Pancreas (tissue), 10 donors: ENCODE measurements around the gene ZNF638. TPM values are rescaled to one million over a fixed set of nuclear protein-coding genes. Genes with fewer than 3 reads are reported as not detected.

Experiments
- ATAC-seq, 4 donors: fragments of 200-7000 bp; cut with Tn5 transposase; one replicate each; pipeline versions ENCODE4 v1.8.0 to v1.9.1; 2020; ENCODE audit warnings: mild to moderate bottlenecking in 4 of 4, moderate library complexity in 4 of 4
- DNase-seq, 6 donors: peaks; one replicate each; pipeline ENCODE4 v3.0.0-alpha.2; 2020
- FAIRE-seq: peaks from 2 replicates; lab custom pipeline; 2012; peaks lifted over from hg19 to GRCh38; lab: Jason Lieb, UNC
- H3K27ac ChIP-seq, 4 donors: fragments of 200-600 bp; sonication (generic); 1 replicate in 3 of 4; 2 replicates in 1 of 4; pipeline versions ENCODE4 v1.5.0 to v1.8.0; 2020
- H3K27me3 ChIP-seq, 4 donors: fragments of 200-600 bp; one replicate each; pipeline ENCODE4 v1.8.0; 2021
- H3K36me3 ChIP-seq, 3 donors: fragments of 200-600 bp; sonication (generic) in 1 of 3; one replicate each; pipeline versions ENCODE4 v1.5.0 to v1.8.0; 2020 to 2021
- H3K4me1 ChIP-seq, 3 donors: fragments of 200-600 bp; one replicate each; pipeline ENCODE4 v1.8.0; 2021
- H3K4me3 ChIP-seq, 4 donors: fragments of 200-600 bp; sonication (generic) in 2 of 4; one replicate each; pipeline versions ENCODE4 v1.5.0 to v1.8.0; 2020 to 2021
- H3K9me3 ChIP-seq, 4 donors: fragments of 200-600 bp; one replicate each; pipeline ENCODE4 v1.8.0; 2021
- WGBS, 2 donors: extraction: QIAGEN DNeasy Blood & Tissue Kit; methylation state at CpG; one replicate each; pipeline ENCODE4 v1.1.7; 2013; 5-methylcytosine and 5-hydroxymethylcytosine counted together
- intact Hi-C, 3 donors: fragments of 100-400 bp; cut with DNase I; formaldehyde crosslinking; loops; one replicate each; pipeline versions ENCODE4 v1.11.1 to v1.14.2; 2022
- polyA plus RNA-seq, 2 donors: library from polyadenylated mRNA; stranded (reverse); fragments of 200-250 nt; gene quantifications; one replicate each; pipeline ENCODE4 v1.2.3, GENCODE V29; 2013
- total RNA-seq, 6 donors: library from RNA; stranded (reverse); fragmentation: NEBNext Ultra II Directional in 4 of 6; extraction: Animal tissue kit (Norgen Biotek cat#: 25700) in 4 of 6; gene quantifications; one replicate each; pipeline versions ENCODE4 v1.2.1 to v1.2.4, GENCODE V29; 2021 to 2023
- TF ChIP-seq, protein P1 (sequence below), 4 donors: fragments of 200-600 bp; sonication (generic) in 3 of 4; IDR thresholded peaks; one replicate each; pipeline versions ENCODE4 v1.5.0 to v1.8.0; 2021; ENCODE audit warnings: antibody characterized with exemption in 4 of 4
- donor health status: healthy with polysubstance abuse.
- donor health status: DM: no; HTN: no; CAD: no; lungs with moderate emphysema.
- donor health status: DM: no; HTN: no; CAD: no.
- donor health status: control.
- donor health status: control.
- donor health status: Bipolar disorder and iron deficiency.
- donor health status: DM: yes; HTN: yes; CAD: no.
- donor health status: DM: no; HTN: no; CAD: no.
- donor health status: DM: no; HTN: no; CAD: no.
- donor health status: DM: yes; HTN: yes; CAD: no.

The ZNF638 gene
- total and polyA plus RNA-seq, 8 donors = 35.4 to 117 (median 52.7) TPM

DNA sequence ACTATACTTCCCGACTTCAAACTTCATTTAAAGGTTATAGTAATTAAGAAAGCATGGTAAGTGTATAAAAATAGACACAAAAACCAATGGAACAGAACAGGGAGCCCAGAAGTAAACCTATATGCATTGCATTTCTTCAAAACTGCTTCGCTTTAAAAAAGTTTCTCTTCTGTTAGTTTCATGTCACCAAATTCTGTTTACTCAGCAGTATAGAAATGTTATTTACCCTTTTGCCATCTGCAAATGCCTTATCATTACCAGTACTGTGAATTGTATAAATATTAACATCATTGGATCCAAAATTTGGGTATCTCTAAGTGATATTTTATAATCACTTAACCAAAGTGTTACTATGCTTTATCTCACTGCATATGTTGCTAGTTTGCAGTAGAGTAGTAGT lies 45.9 kb upstream of the ZNF638 start:
- H3K36me3 ChIP-seq = no peaks in the 10 kb centered on the region
- no peak for FAIRE-seq
- TF ChIP-seq, protein P1, sequence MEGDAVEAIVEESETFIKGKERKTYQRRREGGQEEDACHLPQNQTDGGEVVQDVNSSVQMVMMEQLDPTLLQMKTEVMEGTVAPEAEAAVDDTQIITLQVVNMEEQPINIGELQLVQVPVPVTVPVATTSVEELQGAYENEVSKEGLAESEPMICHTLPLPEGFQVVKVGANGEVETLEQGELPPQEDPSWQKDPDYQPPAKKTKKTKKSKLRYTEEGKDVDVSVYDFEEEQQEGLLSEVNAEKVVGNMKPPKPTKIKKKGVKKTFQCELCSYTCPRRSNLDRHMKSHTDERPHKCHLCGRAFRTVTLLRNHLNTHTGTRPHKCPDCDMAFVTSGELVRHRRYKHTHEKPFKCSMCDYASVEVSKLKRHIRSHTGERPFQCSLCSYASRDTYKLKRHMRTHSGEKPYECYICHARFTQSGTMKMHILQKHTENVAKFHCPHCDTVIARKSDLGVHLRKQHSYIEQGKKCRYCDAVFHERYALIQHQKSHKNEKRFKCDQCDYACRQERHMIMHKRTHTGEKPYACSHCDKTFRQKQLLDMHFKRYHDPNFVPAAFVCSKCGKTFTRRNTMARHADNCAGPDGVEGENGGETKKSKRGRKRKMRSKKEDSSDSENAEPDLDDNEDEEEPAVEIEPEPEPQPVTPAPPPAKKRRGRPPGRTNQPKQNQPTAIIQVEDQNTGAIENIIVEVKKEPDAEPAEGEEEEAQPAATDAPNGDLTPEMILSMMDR (IDR thresholded peaks at IDR 0.05) = no peak
- no peak for ATAC-seq
- no peaks in the 10 kb centered on the region for H3K4me1 ChIP-seq
- H3K27me3 ChIP-seq = no peaks in the 10 kb centered on the region
- no peak for DNase-seq
- WGBS, 2 donors = 78 to 85% methylated on average over 2 of the region's 2 CpGs
- intact Hi-C loops = no loop called here
- H3K27ac ChIP-seq = no peak overlapping the region
- no peak overlapping the region for H3K4me3 ChIP-seq
- H3K9me3 ChIP-seq = no peaks in the 10 kb centered on the region

DNA sequence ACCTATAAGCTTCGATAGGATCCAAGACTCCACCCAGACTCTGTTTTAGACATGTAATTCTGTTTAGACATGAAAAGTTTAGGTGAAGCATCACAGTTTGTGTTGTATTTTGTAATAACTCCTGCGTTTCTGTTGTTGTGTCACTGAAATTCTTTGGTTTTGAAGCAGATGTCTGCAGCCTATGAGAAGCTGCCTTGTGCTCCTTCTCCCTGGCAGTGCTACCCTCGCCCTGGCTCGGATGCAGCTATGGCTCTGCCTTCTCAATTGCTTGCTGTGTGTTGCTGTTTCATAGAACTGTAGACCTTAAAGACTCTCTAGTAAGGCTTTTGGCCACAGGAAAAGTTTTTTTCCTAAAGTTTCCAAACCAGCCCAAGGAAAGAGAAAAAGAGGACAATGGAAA lies 40.2 kb upstream of the ZNF638 start:
- Histone ChIP-seq H3K4me3 (no peak overlapping the region), H3K4me1 (no peaks in the 10 kb centered on the region), H3K9me3 (no peaks in the 10 kb centered on the region), H3K36me3 (no peaks in the 10 kb centered on the region), H3K27ac (no peak overlapping the region), H3K27me3 (no peaks in the 10 kb centered on the region)
- no peak for FAIRE-seq
- no peak for DNase-seq
- intact Hi-C loops = loop anchor here in 1 of 3 donors (10.0 kb wide), 1 partner anchor 223 kb away; no protein-coding TSS in a partner anchor
- no peak for ATAC-seq
- WGBS, 2 donors = 61 to 68% methylated on average over 4 of the region's 4 CpGs
- TF ChIP-seq, protein P1 (IDR thresholded peaks at IDR 0.05) = no peak

DNA sequence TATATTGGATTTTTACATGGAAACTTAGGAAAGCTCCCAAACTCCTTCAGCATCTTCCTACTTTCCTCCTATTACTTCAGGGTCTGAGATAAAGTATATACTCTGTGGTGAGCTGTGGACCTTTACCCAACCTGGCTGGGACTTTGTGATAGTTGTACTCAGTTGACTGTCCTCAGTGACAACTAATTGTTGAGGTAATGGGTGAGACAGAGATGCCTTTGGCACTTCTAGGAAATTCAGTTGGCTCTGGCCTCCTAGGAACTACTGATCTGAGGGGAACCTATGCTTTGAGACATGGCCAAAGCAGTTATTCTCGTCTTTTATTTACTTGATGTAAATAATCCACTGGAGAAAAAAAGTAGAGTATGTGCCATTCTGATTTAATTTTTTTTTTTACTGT lies 39.4 kb upstream of the ZNF638 start:
- no peaks in the 10 kb centered on the region for H3K27me3 ChIP-seq
- no peaks in the 10 kb centered on the region for H3K36me3 ChIP-seq
- TF ChIP-seq, protein P1 (IDR thresholded peaks at IDR 0.05) = no peak
- H3K4me1 ChIP-seq = no peaks in the 10 kb centered on the region
- 31 to 36% methylated on average over 1 of the region's 1 CpG for WGBS, 2 donors
- no peak for FAIRE-seq
- H3K27ac ChIP-seq = no peak overlapping the region
- no peak for ATAC-seq
- intact Hi-C loops = loop anchor here in 1 of 3 donors (10.0 kb wide), 1 partner anchor 223 kb away; no protein-coding TSS in a partner anchor
- no peak overlapping the region for H3K4me3 ChIP-seq
- no peaks in the 10 kb centered on the region for H3K9me3 ChIP-seq
- DNase-seq = no peak

DNA sequence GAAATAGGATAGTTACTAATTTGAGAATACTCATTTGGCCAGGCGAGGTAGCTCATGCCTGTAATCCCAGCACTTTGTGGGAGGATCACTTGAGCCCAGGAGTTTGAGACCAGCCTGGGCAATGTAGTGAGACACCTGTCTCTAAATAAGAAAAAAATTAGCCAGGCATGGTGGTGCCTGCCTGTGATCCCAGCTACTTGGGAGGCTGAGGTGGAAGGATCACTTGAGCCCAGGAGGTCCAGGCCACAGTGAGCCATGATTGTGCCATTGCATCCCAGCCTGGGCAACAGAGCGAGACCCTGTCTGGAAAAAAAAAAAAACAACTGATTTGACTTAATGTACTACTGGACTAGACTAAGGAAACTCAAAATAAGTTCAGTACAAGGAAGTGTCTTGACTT lies 32.7 kb upstream of the ZNF638 start:
- intact Hi-C loops = loop anchor here in 1 of 3 donors (10.0 kb wide), 1 partner anchor 216 kb away; no protein-coding TSS in a partner anchor

DNA sequence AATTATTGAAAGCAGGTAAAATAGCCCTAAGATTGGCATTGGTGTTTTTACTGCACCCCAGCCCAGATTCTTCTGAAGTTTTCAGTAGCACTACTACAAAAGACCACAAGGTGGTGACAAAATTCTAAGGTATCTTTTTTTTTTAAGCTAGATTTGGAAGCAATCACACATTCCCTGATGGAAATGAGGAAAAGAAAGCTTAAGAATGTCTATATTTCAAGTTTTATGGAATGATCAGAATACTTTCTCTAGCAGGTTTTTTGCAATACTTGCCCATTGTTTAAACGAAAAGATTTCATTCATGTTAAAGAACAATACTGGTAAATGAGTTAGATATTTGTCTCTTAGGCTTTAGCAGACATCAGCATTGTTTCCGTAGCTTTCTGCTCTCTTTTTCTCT lies 32.1 kb upstream of the ZNF638 start:
- Histone ChIP-seq H3K27ac (no peak overlapping the region), H3K4me1 (no peaks in the 10 kb centered on the region), H3K36me3 (no peaks in the 10 kb centered on the region), H3K27me3 (no peaks in the 10 kb centered on the region), H3K9me3 (no peaks in the 10 kb centered on the region), H3K4me3 (no peak overlapping the region)
- WGBS, 2 donors = 43 to 49% methylated on average over 2 of the region's 2 CpGs
- no peak for DNase-seq
- TF ChIP-seq, protein P1 (IDR thresholded peaks at IDR 0.05) = peak; percentile 47 to 65 (median 60)
- ATAC-seq = peak in 3 of 4 donors; percentile 56 to 71 (median 61)
- intact Hi-C loops = loop anchor here in 1 of 3 donors (10.0 kb wide), 1 partner anchor 215 kb away; no protein-coding TSS in a partner anchor
- peak; percentile 74 for FAIRE-seq

More for the DNA sequence above, 32.7 kb upstream of the ZNF638 start:
- Histone ChIP-seq H3K4me3 (no peak overlapping the region), H3K27me3 (no peaks in the 10 kb centered on the region), H3K36me3 (no peaks in the 10 kb centered on the region), H3K27ac (no peak overlapping the region), H3K9me3 (no peaks in the 10 kb centered on the region), H3K4me1 (no peaks in the 10 kb centered on the region)
- TF ChIP-seq, protein P1 (IDR thresholded peaks at IDR 0.05) = no peak
- DNase-seq (no peak), ATAC-seq (no peak), FAIRE-seq (no peak)
- WGBS, 2 donors = 56 to 81% methylated on average over 2 of the region's 2 CpGs
